Gastrocnemius medialis (tissue), 4 donors: Measurements from ENCODE around the gene BSN.

ENCODE experiments used
- CTCF ChIP-seq, 5 experiments: fragments of 450-650 bp in 3 of 5; fragments of 200-600 bp in 2 of 5; sonication (generic) in 2 of 5; IDR thresholded peaks in 4 of 5; conservative IDR thresholded peaks in 1 of 5; 1 replicate in 4 of 5; 2 replicates in 1 of 5; pipeline ENCODE4 v1.5.1; 2016 to 2019; ENCODE audit warnings: antibody characterized with exemption in 5 of 5, mild to moderate bottlenecking in 3 of 5, moderate library complexity in 3 of 5
- POLR2A ChIP-seq, 2 donors: fragments of 450-650 bp; IDR thresholded peaks; one replicate each; pipeline ENCODE4 v1.6.1; 2017; ENCODE audit warnings: antibody characterized with exemption in 2 of 2, mild to moderate bottlenecking in 2 of 2, moderate library complexity in 2 of 2

DNA sequence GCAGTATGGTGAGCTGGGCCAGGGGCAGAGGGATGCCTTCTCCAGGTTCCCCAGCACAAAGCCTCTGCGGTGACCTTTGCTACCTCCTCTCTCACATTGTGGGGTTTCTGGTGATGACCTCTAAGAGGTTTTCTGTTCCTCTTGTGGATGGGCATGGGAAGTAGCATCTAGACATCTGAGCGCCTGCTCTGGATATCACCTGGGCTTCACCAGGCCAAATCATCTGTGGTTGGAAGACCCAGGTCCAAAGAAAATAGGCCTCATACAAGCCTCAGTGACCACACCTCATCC is 126.9 kb downstream of the BSN start:
- TF ChIP-seq POLR2A (IDR thresholded peaks at IDR 0.05), result no peak
- no peak for TF ChIP-seq CTCF (IDR thresholded peaks at IDR 0.05 in 4 of 5, conservative IDR thresholded peaks at IDR 0.05 in 1 of 5)
